OCI-LY3 (cell line): Measurements from ENCODE around the gene GPER1.

Experiments used
- H2AFZ ChIP-seq: fragments of 200-600, 300-600 bp; shearing (Covaris generic); 2 replicates; pipeline ENCODE4 v1.6.0; 2014; ENCODE audit warnings: antibody characterized with exemption, low read depth, low read length
- H3K27ac ChIP-seq: fragments of 200-600, 300-600 bp; sonication (generic); 2 replicates; pipeline ENCODE4 v1.5.1; 2014; ENCODE audit warnings: mild to moderate bottlenecking, low read length, moderate library complexity, mixed read lengths
- H3K27me3 ChIP-seq: fragments of 200-600, 300-600 bp; sonication (generic); 2 replicates; pipeline ENCODE4 v1.6.1; 2014; ENCODE audit warnings: low read depth, low read length, mixed read lengths
- H3K36me3 ChIP-seq: fragments of 200-600, 300-600 bp; sonication (generic); replicated peaks from 2 replicates; pipeline ENCODE3; 2014; ENCODE audit warnings: low read depth, low read length, mixed read lengths
- H3K4me1 ChIP-seq: fragments of 300-600, 200-600 bp; sonication (generic); 2 replicates; pipeline ENCODE4 v1.6.1; 2014; ENCODE audit warnings: low read length, mixed read lengths
- H3K4me2 ChIP-seq: fragments of 200-600, 300-600 bp; sonication (generic); 2 replicates; pipeline ENCODE4 v1.6.1; 2014; ENCODE audit warnings: low read length, mixed read lengths
- H3K4me3 ChIP-seq: fragments of 300-600, 200-600 bp; sonication (generic); 2 replicates; pipeline ENCODE4 v1.5.1; 2014; ENCODE audit warnings: antibody characterized with exemption, mild to moderate bottlenecking, low read length, moderate library complexity
- H3K79me2 ChIP-seq: fragments of 300-600, 200-600 bp; shearing (Covaris generic); 2 replicates; pipeline ENCODE4 v1.6.1; 2014; ENCODE audit warnings: mild to moderate bottlenecking, low read length, mixed read lengths
- H3K9ac ChIP-seq: fragments of 300-600, 200-600 bp; shearing (Covaris generic); 2 replicates; pipeline ENCODE4 v1.6.0; 2014; ENCODE audit warnings: mild to moderate bottlenecking, low read length, moderate library complexity
- H3K9me3 ChIP-seq: fragments of 200-600, 300-600 bp; shearing (Covaris generic); 2 replicates; pipeline ENCODE4 v1.6.1; 2014; ENCODE audit warnings: low read length, mixed read lengths; ENCODE audit not compliant: insufficient read depth
- H4K20me1 ChIP-seq: fragments of 200-600, 300-600 bp; sonication (generic); 2 replicates; pipeline ENCODE4 v1.6.1; 2016; ENCODE audit warnings: low read length, mixed read lengths; ENCODE audit not compliant: insufficient read depth
- CTCF ChIP-seq: fragments of 200-600, 300-600 bp; sonication (generic); IDR thresholded peaks from 2 replicates; pipeline ENCODE4 v1.5.1; 2014; ENCODE audit warnings: antibody characterized with exemption, low read length, low read depth
- EZH2phosphoT487 ChIP-seq: fragments of 200-600 bp; shearing (Covaris generic); IDR thresholded peaks from 2 replicates; pipeline ENCODE4 v1.6.1; 2018; ENCODE audit warnings: antibody characterized with exemption, mixed run types, low read depth

The GPER1 gene

GRCh38 chr7:1121886-1122831 lies 34.2 kb downstream of the GPER1 start:
- Histone ChIP-seq H3K4me2 (no peak overlapping the region), H3K36me3 (no peaks in the 10 kb centered on the region), H3K4me1 (no peaks in the 10 kb centered on the region), H3K9ac (no peak overlapping the region), H2AFZ (no peak overlapping the region), H3K27me3 (no peaks in the 10 kb centered on the region), H3K9me3 (no peaks in the 10 kb centered on the region), H3K27ac (no peak overlapping the region), H3K79me2 (peaks cover 9% of the 10 kb centered on the region; the same call in 1 of the 2 replicates), H3K4me3 (no peak overlapping the region), H4K20me1 (no peaks in the 10 kb centered on the region)
- TF ChIP-seq EZH2phosphoT487, result no peak
- TF ChIP-seq CTCF, result no peak

GRCh38 chr7:1122832-1123501 lies 35.1 kb downstream of the GPER1 start:
- H3K36me3 ChIP-seq, result no peaks in the 10 kb centered on the region
- no peak for TF ChIP-seq EZH2phosphoT487
- no peak for TF ChIP-seq CTCF
- no peak overlapping the region for H3K9ac ChIP-seq
- H3K27me3 ChIP-seq, result no peaks in the 10 kb centered on the region
- no peaks in the 10 kb centered on the region for H3K4me1 ChIP-seq
- H3K4me3 ChIP-seq, result no peak overlapping the region
- no peak overlapping the region for H3K27ac ChIP-seq
- no peak overlapping the region for H2AFZ ChIP-seq
- no peaks in the 10 kb centered on the region for H3K9me3 ChIP-seq
- H3K4me2 ChIP-seq, result no peak overlapping the region
- peaks cover 9% of the 10 kb centered on the region; the same call in 1 of the 2 replicates for H3K79me2 ChIP-seq
- H4K20me1 ChIP-seq, result no peaks in the 10 kb centered on the region

GRCh38 chr7:1123715-1124114 lies 35.8 kb downstream of the GPER1 start:
- no peaks in the 10 kb centered on the region for H4K20me1 ChIP-seq
- no peak overlapping the region for H3K4me3 ChIP-seq
- H3K9ac ChIP-seq, result no peak overlapping the region
- H3K4me2 ChIP-seq, result no peak overlapping the region
- no peaks in the 10 kb centered on the region for H3K27me3 ChIP-seq
- H3K36me3 ChIP-seq, result no peaks in the 10 kb centered on the region
- no peak overlapping the region for H2AFZ ChIP-seq
- no peak overlapping the region for H3K27ac ChIP-seq
- H3K9me3 ChIP-seq, result no peaks in the 10 kb centered on the region
- H3K79me2 ChIP-seq, result peaks cover 9% of the 10 kb centered on the region; the same call in 1 of the 2 replicates
- TF ChIP-seq EZH2phosphoT487, result no peak
- TF ChIP-seq CTCF, result no peak
- H3K4me1 ChIP-seq, result no peaks in the 10 kb centered on the region

GRCh38 chr7:1124164-1124563 lies 36.3 kb downstream of the GPER1 start:
- H3K9me3 ChIP-seq, result no peaks in the 10 kb centered on the region
- no peaks in the 10 kb centered on the region for H3K36me3 ChIP-seq
- no peak overlapping the region for H2AFZ ChIP-seq
- no peaks in the 10 kb centered on the region for H4K20me1 ChIP-seq
- no peak overlapping the region for H3K4me2 ChIP-seq
- no peaks in the 10 kb centered on the region for H3K27me3 ChIP-seq
- no peaks in the 10 kb centered on the region for H3K4me1 ChIP-seq
- peaks cover 9% of the 10 kb centered on the region; the same call in 1 of the 2 replicates for H3K79me2 ChIP-seq
- H3K4me3 ChIP-seq, result no peak overlapping the region
- TF ChIP-seq CTCF (no peak), EZH2phosphoT487 (no peak)
- no peak overlapping the region for H3K9ac ChIP-seq
- H3K27ac ChIP-seq, result no peak overlapping the region
